NK-92 (cell line): ENCODE data around the gene SMIM43.
"Not testable (repeated sequence)": the region's sequence is repeated elsewhere in the genome, so short reads cannot be mapped to it uniquely, and the experiment has no call there.

Experiments used
- DNase-seq: peaks from one replicate; lab custom pipeline; 2025; ENCODE audit not compliant: unreplicated experiment; lab: John Stamatoyannopoulos, UW

The SMIM43 gene

DNA sequence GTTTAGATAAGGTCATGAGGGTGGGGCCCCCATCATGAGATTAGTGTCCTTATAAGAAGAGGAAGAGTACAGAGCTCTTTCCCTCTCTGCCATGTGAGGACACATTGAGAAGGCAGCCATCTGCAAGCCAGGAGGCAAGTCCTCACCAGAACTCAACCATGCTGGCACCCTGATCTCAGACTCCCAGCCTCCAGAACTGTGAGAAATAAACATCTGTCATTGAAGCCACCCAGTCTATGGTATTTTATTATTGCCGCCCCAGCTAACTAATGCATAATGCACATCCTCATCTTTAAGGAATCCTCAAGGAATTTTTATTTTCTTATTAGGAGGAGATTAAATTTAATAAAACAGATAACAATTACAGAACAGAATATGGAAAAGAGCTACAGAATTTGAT, 19.4 kb upstream of the SMIM43 start:
- no peak for DNase-seq

DNA sequence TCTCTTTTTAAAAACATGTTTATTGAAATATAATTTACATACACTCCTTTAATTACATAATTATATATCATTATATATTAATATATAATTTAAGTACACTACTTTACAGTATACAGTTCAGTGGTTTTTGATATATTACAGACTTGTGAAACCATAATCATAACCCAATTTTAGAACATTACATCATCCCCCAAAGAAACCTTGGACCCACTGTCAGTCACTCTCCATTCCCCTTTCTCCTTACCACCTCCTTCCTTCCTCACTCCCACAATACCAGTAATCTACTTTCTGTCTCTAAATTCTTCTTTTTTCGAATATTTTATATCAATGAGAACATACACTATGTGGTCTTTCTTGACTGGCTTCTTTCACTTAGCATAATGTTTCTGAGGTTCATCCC, 18.2 kb upstream of the SMIM43 start:
- DNase-seq: no peak

DNA sequence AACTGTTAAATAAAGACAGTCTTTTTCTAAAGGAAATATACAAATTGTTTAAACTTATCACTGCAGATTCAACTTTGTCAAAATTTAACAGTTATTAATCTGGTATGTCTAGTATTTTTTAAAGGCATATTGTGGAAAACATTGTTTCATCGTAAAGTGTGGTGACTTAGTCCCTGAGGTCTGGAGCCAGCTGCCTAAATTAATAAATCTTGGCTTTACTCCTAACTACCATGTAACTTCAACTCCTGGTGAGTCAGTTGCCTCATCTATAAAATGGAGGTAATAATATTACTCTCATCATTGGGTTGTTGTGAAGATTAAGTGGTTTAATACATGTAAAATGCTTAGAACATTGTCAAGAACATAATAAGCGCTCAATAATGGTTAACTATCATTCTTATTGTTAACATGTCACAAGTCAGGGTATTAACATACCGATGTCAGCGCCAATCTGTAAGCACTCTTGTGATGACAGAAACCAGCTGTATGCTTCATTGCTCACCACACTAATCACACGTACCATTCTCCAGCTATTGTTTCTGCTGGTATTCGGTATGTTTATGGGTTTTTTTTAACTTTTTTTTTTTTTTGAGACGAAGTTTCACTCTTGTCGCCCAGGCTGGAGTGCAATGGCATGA, 14.1 kb upstream of the SMIM43 start:
- no peak for DNase-seq

DNA sequence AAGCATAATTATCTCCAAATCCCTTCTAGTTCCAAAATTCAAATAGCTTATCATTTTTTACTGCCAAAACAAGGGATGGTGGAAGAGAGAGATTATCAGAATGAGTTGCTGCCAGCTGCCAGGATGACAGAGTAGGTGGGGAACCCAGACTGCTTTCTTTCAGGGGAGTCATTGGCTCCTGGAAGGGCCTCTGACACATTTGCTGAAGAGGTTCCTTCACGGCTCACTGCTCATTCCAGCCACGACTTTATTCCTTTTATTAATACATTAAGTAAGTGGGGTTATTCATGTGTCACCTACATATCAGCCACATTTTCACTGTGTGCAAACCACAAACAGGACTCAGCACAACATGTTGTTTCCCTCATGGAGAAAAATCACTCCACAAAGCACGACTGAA, 12.7 kb upstream of the SMIM43 start:
- no peak for DNase-seq

DNA sequence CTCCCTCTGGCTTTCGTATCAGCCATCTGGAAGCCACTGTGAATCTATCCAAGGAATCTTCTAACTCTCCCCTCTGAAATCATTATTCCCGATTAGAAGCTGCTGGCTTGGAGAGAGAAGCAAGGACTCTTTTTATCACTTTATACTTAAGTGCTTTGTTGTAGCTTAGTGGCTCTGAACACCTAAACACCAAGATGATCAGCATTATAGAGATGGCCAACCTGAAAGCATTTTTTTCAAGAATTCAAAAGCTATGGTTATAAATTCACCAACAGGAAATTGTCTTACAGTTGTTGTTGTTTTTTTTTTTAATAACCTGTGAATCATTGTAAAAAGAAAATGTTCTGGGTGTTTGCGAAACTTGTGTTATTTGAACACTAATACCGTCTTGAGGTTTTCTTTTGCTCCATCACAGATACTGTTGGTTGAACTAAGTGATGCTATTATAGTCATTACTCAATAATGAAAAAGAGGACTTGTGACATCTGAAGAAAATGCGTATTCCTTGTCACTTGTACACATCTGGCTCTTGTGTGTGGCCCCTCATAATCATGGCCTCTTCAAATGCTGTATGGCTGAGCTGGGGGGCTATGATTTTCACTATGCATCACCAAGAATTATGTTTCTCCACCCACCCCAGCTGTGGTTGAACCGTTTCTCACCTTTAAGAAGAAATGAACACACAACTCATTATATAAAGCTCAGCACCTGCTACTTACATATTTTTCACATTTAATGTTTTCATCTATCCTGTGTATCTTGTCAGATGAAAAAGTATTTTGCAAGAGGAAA, 11.8 kb upstream of the SMIM43 start:
- no peak for DNase-seq

DNA sequence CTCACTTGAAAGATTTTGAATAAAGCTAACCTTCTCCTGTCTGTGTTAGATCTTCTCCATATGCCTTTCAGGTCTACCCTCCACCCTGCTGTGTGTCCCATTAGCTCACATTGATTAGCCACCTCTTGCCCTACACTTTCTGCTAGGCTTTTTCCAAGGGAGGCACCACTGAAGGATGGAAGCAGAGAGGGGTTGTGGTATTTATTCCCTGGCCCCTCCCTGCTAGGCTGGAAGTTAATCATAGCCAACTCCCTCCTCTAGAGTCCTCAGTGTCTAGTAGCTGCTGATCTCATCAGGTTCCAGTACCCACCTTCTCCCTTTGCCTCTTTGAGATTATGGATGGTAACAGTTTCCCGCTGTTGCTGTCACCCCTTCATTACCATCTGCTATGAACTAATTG, 8.9 kb upstream of the SMIM43 start:
- no peak for DNase-seq

DNA sequence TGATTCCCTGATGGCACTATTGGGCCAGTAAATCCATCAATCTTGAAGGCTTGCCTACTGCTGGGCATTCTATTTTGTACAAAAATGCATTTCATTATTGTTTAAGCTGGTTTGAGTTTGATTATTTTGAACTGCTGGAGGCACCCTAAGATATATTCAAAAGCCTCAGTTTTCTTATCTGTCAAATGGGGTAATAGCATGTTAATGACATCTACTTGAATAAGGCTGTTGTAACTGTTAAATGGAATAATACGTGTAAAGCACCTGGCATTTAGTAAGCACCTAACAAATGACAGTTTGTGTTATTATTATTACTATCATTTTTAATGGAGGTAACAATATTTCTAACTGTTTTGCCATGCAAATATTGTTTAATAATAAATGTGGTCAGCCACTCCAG, 6.9 kb upstream of the SMIM43 start:
- no peak for DNase-seq

DNA sequence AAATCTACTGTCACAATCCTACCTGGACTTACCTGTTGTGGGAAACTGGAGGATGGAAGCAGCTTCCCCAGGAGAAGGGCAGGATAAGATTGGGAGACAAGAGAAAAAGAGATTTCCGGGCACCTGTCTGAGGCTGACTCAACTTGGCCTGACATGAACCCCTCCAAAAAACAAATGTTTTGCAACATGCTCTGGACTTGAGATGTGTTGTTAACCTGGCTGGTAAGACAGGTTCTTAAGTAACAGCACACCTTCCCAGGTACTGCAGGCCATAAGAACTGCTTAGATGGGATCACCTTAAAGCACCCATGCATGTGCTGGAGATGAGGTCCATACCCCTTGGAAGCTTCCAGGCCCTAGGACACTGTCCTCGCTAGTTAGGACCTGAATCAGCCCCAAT, 4.4 kb upstream of the SMIM43 start:
- DNase-seq: no peak

DNA sequence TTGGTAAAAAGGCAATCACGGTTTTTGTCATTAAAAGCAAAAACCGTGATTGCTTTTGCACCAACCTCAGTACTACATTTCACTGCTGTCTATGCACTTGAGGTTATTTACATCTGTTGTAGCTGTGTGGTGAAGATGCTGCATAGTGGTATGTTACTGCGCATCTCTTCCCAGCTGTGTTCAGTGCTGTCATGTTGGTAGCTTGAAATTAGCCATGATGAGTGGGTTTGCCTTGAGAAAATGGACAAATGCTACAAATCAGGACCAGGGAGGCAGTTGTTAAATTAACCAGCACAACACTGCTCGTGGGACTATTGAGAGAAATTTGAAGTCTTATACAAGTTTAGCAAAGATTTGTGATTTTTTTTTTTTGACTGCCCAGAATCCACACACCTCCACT, 2.2 kb upstream of the SMIM43 start:
- no peak for DNase-seq

DNA sequence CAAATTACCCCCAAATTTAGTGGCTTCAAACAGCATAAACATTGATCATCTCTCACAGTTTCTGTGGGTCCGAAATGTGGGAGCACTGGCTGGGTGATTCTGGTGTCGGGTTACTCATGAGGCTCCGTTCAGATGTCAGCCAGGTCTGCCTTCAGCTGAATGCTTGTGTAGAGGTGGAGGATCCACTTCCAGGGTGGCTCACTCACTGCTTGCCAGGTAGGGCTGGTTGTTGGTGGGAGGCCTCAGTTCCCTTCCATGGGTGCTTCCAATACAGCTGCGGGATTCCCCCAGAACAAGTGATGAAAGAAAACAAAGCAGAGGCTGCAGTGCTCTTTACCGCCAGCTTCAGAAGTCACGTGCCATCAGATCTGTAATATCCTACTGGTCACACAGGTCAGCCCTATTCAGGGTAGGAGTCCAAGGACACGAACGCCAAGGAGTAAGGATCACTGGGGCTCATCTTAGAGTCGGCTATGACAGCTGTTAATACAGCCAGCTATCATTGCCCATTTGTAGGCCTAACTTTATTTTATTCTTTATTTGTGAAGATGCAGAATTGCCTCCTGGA, 1.1 kb upstream of the SMIM43 start:
- DNase-seq: no peak

DNA sequence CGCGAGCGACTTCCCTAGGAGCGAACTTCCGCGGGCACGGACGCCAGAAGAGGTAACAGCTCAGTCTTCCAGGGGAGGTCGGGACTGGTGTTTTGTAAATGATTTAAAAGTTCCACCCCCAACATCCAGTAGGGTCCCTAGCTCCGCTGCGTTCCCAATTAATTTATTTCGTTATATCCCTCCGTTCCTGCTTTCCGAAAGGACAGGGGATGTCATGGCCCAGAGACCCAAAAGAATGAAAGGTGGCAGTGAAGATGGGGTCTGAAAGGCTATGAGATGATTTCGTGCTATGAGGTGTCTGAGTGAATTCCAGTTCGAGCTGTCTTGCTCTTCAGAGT, 373 bp upstream of the SMIM43 start:
- no peak for DNase-seq

DNA sequence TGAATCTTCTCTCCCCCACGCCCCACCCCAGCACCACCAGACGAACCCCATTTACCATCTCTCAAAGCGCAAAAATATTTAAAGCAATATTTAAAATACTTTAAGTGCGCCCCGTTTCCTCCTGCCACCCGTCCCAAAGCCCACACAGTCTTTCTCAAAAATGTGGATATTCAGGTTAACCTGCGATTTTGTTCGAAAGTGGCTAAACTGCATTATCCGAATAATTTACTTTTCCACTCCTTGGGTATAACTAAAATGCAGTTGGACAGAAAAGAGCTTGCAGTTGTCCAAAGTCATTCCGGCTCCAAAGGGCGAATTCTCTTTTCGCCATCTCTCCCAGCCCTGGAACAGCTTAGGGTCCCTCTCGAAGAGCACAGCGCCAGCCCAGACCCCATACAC, 662 bp downstream of the SMIM43 start:
- no peak for DNase-seq

DNA sequence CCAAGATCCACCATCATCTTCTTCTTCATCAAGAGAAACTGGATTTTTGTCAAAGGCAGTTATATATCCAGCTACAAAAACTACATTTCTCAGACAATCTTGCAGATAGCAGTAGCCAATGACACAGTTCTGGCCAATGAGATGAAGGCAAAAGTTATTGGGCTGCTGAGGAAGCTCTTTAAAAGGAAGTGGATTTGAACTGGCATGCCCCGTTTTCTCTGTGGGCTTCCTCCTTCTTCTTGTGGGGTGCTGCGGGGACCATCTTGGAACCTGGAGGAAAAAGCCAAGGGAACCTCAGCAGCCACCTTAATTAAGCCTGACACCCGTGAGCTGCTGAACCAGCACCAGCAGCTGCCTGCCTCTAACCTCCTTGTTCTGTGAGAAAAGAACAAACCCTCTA, 4.8 kb downstream of the SMIM43 start:
- DNase-seq: no peak

DNA sequence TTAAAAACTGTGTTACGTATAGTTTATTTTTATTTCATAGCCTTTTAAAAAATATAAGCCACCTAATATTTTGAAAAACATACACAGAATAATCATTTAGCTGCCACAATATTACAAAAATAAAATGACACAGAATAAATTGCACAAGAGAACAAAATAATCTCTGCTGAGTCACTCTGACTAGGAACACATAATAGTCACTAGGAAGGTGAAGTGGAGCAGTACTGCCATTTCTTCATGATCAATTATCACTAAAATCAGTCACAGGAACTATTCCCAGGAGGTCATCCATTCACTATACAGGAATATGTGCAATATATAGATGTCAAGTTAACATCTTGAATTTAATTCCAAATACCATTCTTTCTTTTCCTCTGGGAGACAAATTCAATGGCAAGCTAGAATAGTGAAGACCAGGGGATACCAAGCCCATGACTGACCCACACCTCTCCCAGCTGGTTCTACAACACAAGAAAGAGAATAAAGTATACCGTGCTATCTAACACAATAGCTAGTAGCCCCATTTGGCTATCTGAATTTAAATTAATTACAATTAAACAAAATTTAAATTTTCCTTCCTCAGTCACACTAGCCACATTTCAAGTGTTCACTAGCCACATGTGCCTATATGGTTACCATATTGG, 5.9 kb downstream of the SMIM43 start:
- no peak for DNase-seq

DNA sequence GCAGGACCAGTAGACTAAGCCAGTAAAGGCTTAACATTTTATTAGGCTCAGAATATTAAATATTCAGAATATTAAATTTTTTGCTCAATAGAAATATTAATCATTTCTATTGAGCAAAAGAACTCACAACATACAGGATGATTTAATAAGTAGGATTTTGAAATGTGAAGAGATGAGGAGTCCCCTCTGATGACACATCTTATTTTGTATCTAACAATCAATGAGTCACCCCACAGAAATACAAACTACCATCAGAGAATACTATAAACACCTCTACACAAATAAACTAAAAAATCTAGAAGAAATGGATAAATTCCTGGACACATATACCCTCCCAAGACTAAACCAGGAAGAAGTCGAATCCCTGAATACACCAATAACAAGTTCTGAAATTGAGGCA, 12.8 kb downstream of the SMIM43 start:
- DNase-seq: not testable (repeated sequence)

DNA sequence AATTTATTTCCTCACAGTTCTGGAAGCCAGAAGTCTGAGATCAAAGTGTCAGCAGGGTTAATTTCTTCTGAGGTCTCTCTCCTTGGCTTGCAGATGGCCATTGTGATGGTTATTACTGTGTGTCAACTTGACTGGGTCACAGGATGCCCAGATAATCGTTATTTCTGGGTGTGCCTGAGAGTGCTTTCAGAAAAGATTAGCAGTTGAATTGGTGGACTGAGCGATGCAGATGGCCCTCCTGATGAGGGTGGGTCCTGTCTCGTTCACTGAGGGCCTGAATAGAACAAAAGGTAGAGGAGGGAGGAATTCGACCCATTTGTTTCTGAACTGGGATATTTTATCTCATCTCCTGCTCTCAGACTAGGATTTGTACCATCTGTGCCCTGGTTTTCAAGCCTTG, 15.7 kb downstream of the SMIM43 start:
- DNase-seq: no peak

DNA sequence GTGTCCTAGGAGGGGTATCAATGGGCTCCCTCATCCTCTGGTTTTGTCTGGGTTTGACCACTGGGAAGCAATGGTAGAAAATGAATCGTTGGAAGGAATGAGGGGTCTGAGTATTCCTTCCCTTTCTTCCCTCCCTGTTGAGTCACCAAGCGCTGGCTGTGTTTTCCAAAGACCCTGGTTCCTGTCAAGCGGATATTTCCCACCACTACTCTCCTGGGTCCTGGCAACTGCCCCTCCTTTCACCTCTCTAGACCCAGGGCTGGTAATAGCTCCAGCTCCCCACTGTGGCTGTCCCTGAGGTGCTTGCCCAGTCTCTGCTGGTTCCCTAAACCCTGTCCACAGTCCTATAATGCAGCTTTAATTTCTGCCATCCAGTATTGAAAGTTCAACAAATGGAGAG, 22.2 kb downstream of the SMIM43 start:
- no peak for DNase-seq

DNA sequence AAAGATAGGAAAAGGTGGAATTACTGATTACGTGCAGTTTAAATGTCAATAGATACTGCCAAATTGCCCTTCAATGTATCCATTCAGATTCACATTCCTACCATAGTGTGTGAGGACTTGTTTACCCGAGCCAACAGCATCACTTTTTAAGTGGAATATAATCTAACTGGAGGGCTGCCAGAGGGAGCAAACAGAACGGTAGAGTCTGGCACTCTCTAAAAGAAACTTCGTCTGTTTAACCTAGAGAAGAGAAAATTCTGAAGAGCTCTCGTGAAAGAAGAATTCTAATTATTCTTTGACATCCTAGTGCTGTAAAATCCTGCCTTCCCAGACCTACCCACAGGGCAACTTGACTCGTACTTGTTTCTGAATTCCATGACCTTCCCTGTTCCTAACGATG, 23.2 kb downstream of the SMIM43 start:
- DNase-seq: no peak

DNA sequence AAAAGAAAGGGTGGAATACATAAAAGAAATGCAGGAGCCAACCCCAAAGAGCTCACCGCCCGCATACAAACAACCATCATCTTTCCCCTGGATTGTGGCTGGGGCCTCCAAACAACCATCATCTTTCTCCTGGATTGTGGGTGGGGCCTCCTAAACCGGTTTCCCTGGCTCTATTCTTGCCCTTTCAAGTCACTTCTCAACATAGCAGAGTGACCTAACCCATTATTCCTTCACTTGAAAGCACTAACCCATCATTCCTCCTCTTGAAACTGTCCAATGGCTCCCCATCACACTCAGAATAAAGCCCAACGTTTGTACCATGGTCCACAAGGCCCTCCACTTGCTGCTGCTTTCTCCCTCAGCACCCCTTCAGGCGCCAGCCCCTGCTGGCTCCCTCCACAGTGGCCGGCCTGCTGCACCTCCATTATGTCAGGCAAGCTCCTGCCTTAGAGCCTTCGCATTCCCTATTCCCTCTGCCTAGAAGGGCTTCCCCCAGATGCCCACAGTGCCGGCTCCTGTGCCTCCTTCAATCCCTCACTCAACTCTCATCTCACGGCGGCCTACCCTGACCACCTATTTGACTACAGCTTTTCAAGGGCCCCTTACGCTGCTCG, 24.1 kb downstream of the SMIM43 start:
- DNase-seq: no peak

DNA sequence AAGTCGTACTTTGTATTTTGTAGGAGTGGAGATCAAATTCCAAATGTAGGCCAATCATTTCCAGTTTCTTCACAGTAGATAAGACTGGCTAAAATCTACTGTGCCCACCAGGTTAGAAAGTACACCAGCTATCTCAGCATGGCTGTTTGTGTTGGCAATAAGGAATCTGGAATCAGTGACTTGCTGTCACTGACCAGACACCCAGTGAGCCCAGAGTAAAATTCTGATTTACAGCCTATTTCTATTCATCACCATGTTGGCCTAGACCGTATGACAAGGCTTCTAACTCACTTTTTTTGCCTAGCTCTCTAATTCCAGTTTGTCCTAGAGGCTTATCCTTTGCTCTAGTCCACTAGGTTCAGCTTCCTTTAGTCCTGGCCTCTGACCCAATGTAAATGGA, 25.4 kb downstream of the SMIM43 start:
- DNase-seq: no peak

DNA sequence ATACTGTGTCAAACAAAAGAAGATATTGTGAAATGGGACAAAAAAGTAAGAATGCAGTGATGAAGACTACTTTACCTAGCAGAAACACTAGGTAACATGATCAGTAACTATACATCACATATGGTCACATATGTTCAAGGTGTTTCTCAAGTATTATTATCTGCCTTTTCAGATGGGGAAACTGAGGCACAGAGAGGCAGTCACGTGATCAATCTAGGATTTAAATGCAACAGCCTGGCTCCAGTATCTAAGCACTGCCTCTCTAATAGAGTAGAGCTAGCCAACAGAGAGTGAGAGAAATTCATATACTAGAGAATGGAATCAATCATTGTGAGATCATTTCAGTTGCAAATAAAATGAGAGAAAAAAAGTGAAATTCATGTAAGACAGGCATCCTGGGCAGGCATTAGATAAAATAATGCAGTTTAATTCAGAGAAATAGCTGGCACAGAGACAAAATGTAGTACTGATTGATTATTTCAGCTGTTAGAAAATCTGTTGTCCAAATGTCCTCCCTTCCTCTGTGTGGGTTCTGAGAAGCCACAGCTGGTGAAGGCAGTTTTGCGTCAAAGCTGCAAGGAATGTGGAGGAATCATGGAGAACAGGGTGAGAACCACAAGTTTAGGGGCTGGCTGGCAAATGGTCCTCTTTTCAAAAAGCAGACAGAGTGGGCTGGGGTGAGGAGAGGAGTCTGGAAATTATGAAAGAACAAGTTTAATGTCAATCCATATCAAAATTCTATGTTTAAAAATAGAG, 26.0 kb downstream of the SMIM43 start:
- DNase-seq: no peak
